GM19397 (cell line): Measurements from ENCODE around the gene ELK4.

Source experiments
- ATAC-seq: cut with Tn5 transposase; IDR thresholded peaks from one replicate; pipeline ENCODE4 v1.9.1; 2021; ENCODE audit warnings: mild to moderate bottlenecking, moderate library complexity; ENCODE audit not compliant: unreplicated experiment

Gene ELK4

GRCh38 chr1:205631768-205632668, at the start of gene ELK4:
Gene ELK4, minus strand, starts transcription at chr1:205632011. Its CDS starts 8,129 bp downstream, at chr1:205623882.
- peak; percentile 85 for ATAC-seq

GRCh38 chr1:205681364-205681763, 49.6 kb upstream of the ELK4 start:
- no peak for ATAC-seq

- ATAC-seq = no peak
These were observed 48.5 kb upstream of the ELK4 start, which contains the start of gene SLC45A3 for GRCh38 chr1:205680073-205680851. Gene SLC45A3, minus strand, starts transcription at chr1:205680509. Its CDS starts 15,853 bp downstream, at chr1:205664656.

- ATAC-seq = no peak
These were observed 46.7 kb upstream of the ELK4 start for GRCh38 chr1:205678286-205679111.

- ATAC-seq = no peak
These were observed 45.4 kb upstream of the ELK4 start for GRCh38 chr1:205677167-205677566.

GRCh38 chr1:205676597-205676996, 44.8 kb upstream of the ELK4 start:
- ATAC-seq = no peak

GRCh38 chr1:205676002-205676401, 44.2 kb upstream of the ELK4 start:
- no peak for ATAC-seq

GRCh38 chr1:205675247-205675646, 43.4 kb upstream of the ELK4 start:
- ATAC-seq = no peak

- ATAC-seq = no peak
These were observed 41.2 kb upstream of the ELK4 start for GRCh38 chr1:205672970-205673369.

GRCh38 chr1:205672395-205672889, 40.6 kb upstream of the ELK4 start:
- ATAC-seq = no peak

- no peak for ATAC-seq
These were observed 39.0 kb upstream of the ELK4 start for GRCh38 chr1:205670611-205671430.

- ATAC-seq = no peak
These were observed 38.3 kb upstream of the ELK4 start for GRCh38 chr1:205670150-205670446.

- ATAC-seq = peak; percentile 23
These were observed 37.7 kb upstream of the ELK4 start for GRCh38 chr1:205669341-205670149.

GRCh38 chr1:205668951-205669340, 37.1 kb upstream of the ELK4 start:
- peak; percentile 46 for ATAC-seq

- ATAC-seq = no peak
These were observed 36.3 kb upstream of the ELK4 start for GRCh38 chr1:205667909-205668643.

- ATAC-seq = no peak
These were observed 34.8 kb upstream of the ELK4 start for GRCh38 chr1:205666372-205667166.

GRCh38 chr1:205665201-205666045, 33.6 kb upstream of the ELK4 start:
- ATAC-seq = no peak
